ENCODE measurements around the gene SNX5.
"Not testable (repeated sequence)": the region's sequence is repeated elsewhere in the genome, so short reads cannot be mapped to it uniquely, and the experiment has no call there.

Gene SNX5

GRCh38 chr20:17960400-17960885 lies 8.2 kb downstream of the SNX5 start:
- DNase-seq (ENCODE audit: low read depth in 2 of 2): not testable (repeated sequence)

GRCh38 chr20:17959257-17959627 lies 9.4 kb downstream of the SNX5 start:
- DNase-seq (ENCODE audit: low read depth in 2 of 2): no peak

GRCh38 chr20:17958373-17959256 lies 10.0 kb downstream of the SNX5 start:
- no peak for DNase-seq (ENCODE audit: low read depth in 2 of 2)

- no peak for DNase-seq (ENCODE audit: low read depth in 2 of 2)
Observed at GRCh38 chr20:17957505-17958363, 10.9 kb downstream of the SNX5 start.

- DNase-seq (ENCODE audit: low read depth in 2 of 2): no peak
Observed at GRCh38 chr20:17956099-17956685, 12.4 kb downstream of the SNX5 start.

GRCh38 chr20:17955302-17955701 lies 13.3 kb downstream of the SNX5 start:
- DNase-seq (ENCODE audit: low read depth in 2 of 2): no peak

GRCh38 chr20:17953935-17954334 lies 14.7 kb downstream of the SNX5 start:
- DNase-seq (ENCODE audit: low read depth in 2 of 2): no peak

- DNase-seq (ENCODE audit: low read depth in 2 of 2): no peak
Observed at GRCh38 chr20:17952692-17953684, 15.6 kb downstream of the SNX5 start.

GRCh38 chr20:17951323-17951722 lies 17.3 kb downstream of the SNX5 start:
- no peak for DNase-seq (ENCODE audit: low read depth in 2 of 2)

- no peak for DNase-seq (ENCODE audit: low read depth in 2 of 2)
Observed at GRCh38 chr20:17950670-17951069, 17.9 kb downstream of the SNX5 start.

GRCh38 chr20:17949899-17950298 lies 18.7 kb downstream of the SNX5 start:
- no peak for DNase-seq (ENCODE audit: low read depth in 2 of 2)

GRCh38 chr20:17948442-17948841 lies 20.2 kb downstream of the SNX5 start:
- DNase-seq (ENCODE audit: low read depth in 2 of 2): no peak

GRCh38 chr20:17947474-17947815 lies 21.1 kb downstream of the SNX5 start:
- no peak for DNase-seq (ENCODE audit: low read depth in 2 of 2)

- no peak for DNase-seq (ENCODE audit: low read depth in 2 of 2)
Observed at GRCh38 chr20:17946572-17947473, 21.8 kb downstream of the SNX5 start.

- no peak for DNase-seq (ENCODE audit: low read depth in 2 of 2)
Observed at GRCh38 chr20:17946040-17946439, 22.6 kb downstream of the SNX5 start.

- no peak for DNase-seq (ENCODE audit: low read depth in 2 of 2)
Observed at GRCh38 chr20:17944854-17945474, 23.6 kb downstream of the SNX5 start.

- DNase-seq (ENCODE audit: low read depth in 2 of 2): no peak
Observed at GRCh38 chr20:17943343-17943742, 25.3 kb downstream of the SNX5 start.

GRCh38 chr20:17941826-17942196 lies 26.8 kb downstream of the SNX5 start:
- no peak for DNase-seq (ENCODE audit: low read depth in 2 of 2)

- DNase-seq (ENCODE audit: low read depth in 2 of 2): no peak
Observed at GRCh38 chr20:17941087-17941825, 27.3 kb downstream of the SNX5 start.

Data from stimulated activated CD8-positive, alpha-beta memory T cell treated with anti-CD3 and anti-CD28 coated beads, Interleukin-2, amount 100 ng/mL, for 1 hour (primary cell).